Right cardiac atrium (tissue), 5 donors: ENCODE results near the gene PCDHA2. TPM values are rescaled to one million over a fixed set of nuclear protein-coding genes. Genes with fewer than 3 reads are reported as not detected.
A peak's percentile ranks its signal among the peaks of the same experiment; 100 is the strongest.
"Not testable (repeated sequence)": the region's sequence is repeated elsewhere in the genome, so short reads cannot be mapped to it uniquely, and the experiment has no call there.

Source experiments
- ATAC-seq, 2 donors: fragments of 200-7000 bp; cut with Tn5 transposase; one replicate each; pipeline versions ENCODE4 v1.8.0 to v1.9.1; 2020; ENCODE audit warnings: moderate library complexity in 2 of 2, mild to moderate bottlenecking in 1 of 2
- DNase-seq, 3 donors: peaks; one replicate each; pipeline ENCODE4 v3.0.0-alpha.2; 2020
- H3K27ac ChIP-seq: one replicate; pipeline ENCODE4 v1.5.1; 2013; ENCODE audit warnings: mild to moderate bottlenecking, low read length, control low read depth, moderate library complexity
- H3K27me3 ChIP-seq: one replicate; pipeline ENCODE4 v1.6.1; 2013; ENCODE audit not compliant: control insufficient read depth, insufficient read depth
- H3K4me1 ChIP-seq: one replicate; pipeline ENCODE4 v1.6.1; 2013; ENCODE audit warnings: low read length; ENCODE audit not compliant: control insufficient read depth, insufficient read depth
- H3K4me3 ChIP-seq: one replicate; pipeline ENCODE4 v1.5.1; 2013; ENCODE audit warnings: low read length, control low read depth
- H3K9me3 ChIP-seq: one replicate; pipeline ENCODE4 v1.6.1; 2013; ENCODE audit warnings: low read length; ENCODE audit not compliant: control insufficient read depth
- WGBS: extraction: QIAGEN DNeasy Blood & Tissue Kit; methylation state at CpG from one replicate; pipeline ENCODE4 v1.1.7; 2013; 5-methylcytosine and 5-hydroxymethylcytosine counted together
- intact Hi-C, 4 donors: fragments of 100-400 bp; cut with DNase I; formaldehyde crosslinking; loops; one replicate each; pipeline versions ENCODE4 v1.11.0 to v1.14.0; 2022 to 2023
- long read RNA-seq, 4 donors: library from polyadenylated mRNA; unstranded; transcript quantifications; one replicate each; pipeline ENCODE4 v2.0.0, GENCODE V29; 2020 to 2021
- polyA plus RNA-seq: library from polyadenylated mRNA; stranded (reverse); fragments of 200-250 nt; gene quantifications from one replicate; pipeline ENCODE4 v1.2.3, GENCODE V29; 2013
- total RNA-seq, 4 donors: library from RNA; stranded (reverse); fragmentation: NEBNext Ultra II Directional; extraction: Animal tissue kit (Norgen Biotek cat#: 25700); gene quantifications; one replicate each; pipeline ENCODE4 v1.2.1, GENCODE V29; 2021
- donor health status: healthy with polysubstance abuse.
- donor health status: DM: no; HTN: yes; CAD: no.
- donor health status: DM: no; HTN: no; CAD: no.
- donor health status: DM: no; HTN: yes; CAD: no; lungs with severe emphysema.
- donor health status: DM: yes; HTN: yes; CAD: no.

PCDHA2 gene
- under 1 TPM in 1 of 4 donors, not detected in 3; 0.08 TPM for total RNA-seq
- not detected for polyA plus RNA-seq
- long read RNA-seq, donor 1, result 0 reads
- long read RNA-seq, donor 2, result 0 reads
- long read RNA-seq, donor 3, partial matches to known transcripts, result 0 of 1 reads
- long read RNA-seq, donor 3, other reads (novel, unspliced or antisense), result 1 of 1 reads
- long read RNA-seq, donor 4, result 0 reads

GRCh38 chr5:140794595-140795258, at the start of gene PCDHA2:
Gene PCDHA2, plus strand, starts transcription at chr5:140794852.
- no peak within 1 kb of the TSS for H3K4me3 ChIP-seq
- ATAC-seq, result no peak
- DNase-seq, result no peak
- H3K4me1 ChIP-seq, result no peaks in the 10 kb centered on the region
- H3K9me3 ChIP-seq, result peaks cover 2% of the 10 kb centered on the region
- no peaks in the 10 kb centered on the region for H3K27me3 ChIP-seq
- 17% methylated on average over 27 of the region's 27 CpGs for WGBS
- intact Hi-C loops, result no loop called here
- H3K27ac ChIP-seq, result no peak within 1 kb of the TSS

- intact Hi-C loops, result no loop called here
- no peaks in the 10 kb centered on the region for H3K4me1 ChIP-seq
- no peak overlapping the region for H3K4me3 ChIP-seq
- H3K27ac ChIP-seq, result no peak overlapping the region
- ATAC-seq, result no peak
- no peaks in the 10 kb centered on the region for H3K27me3 ChIP-seq
- DNase-seq, result peak in 1 of 3 donors; percentile 27
- 72% methylated on average over 5 of the region's 5 CpGs for WGBS
- peaks cover 4% of the 10 kb centered on the region for H3K9me3 ChIP-seq
Observed at GRCh38 chr5:140753561-140753960, 41.1 kb upstream of the PCDHA2 start.

GRCh38 chr5:140764177-140764973, 30.3 kb upstream of the PCDHA2 start:
- Histone ChIP-seq H3K27ac (no peak overlapping the region), H3K4me3 (no peak overlapping the region), H3K4me1 (no peaks in the 10 kb centered on the region), H3K9me3 (peaks cover 10% of the 10 kb centered on the region), H3K27me3 (no peaks in the 10 kb centered on the region)
- DNase-seq, result no peak
- no peak for ATAC-seq
- 84% methylated on average over 2 of the region's 2 CpGs for whole genome bisulfite sequencing
- intact Hi-C loops, result no loop called here

GRCh38 chr5:140767444-140767843, 27.2 kb upstream of the PCDHA2 start:
- H3K9me3 ChIP-seq, result peaks cover 4% of the 10 kb centered on the region
- no peak overlapping the region for H3K4me3 ChIP-seq
- H3K27me3 ChIP-seq, result no peaks in the 10 kb centered on the region
- intact Hi-C loops, result no loop called here
- ATAC-seq (no peak), DNase-seq (no peak)
- H3K4me1 ChIP-seq, result no peaks in the 10 kb centered on the region
- WGBS, result 85% methylated on average over 4 of the region's 4 CpGs
- no peak overlapping the region for H3K27ac ChIP-seq

- H3K27me3 ChIP-seq, result no peaks in the 10 kb centered on the region
- no peaks in the 10 kb centered on the region for H3K4me1 ChIP-seq
- ATAC-seq (no peak), DNase-seq (no peak)
- no peak overlapping the region for H3K27ac ChIP-seq
- H3K9me3 ChIP-seq, result peaks cover 6% of the 10 kb centered on the region
- intact Hi-C loops, result no loop called here
- H3K4me3 ChIP-seq, result no peak overlapping the region
- WGBS, result 86% methylated on average over 1 of the region's 1 CpG
Observed at GRCh38 chr5:140780512-140780911, 14.1 kb upstream of the PCDHA2 start.

GRCh38 chr5:140785905-140786686, 8.6 kb upstream of the PCDHA2 start, which contains the start of gene PCDHA1:
Gene PCDHA1, plus strand, starts transcription at chr5:140786140.
- H3K27me3 ChIP-seq, result no peaks in the 10 kb centered on the region

GRCh38 chr5:140787422-140787821, 7.2 kb upstream of the PCDHA2 start:
- intact Hi-C loops, H3K27ac ChIP-seq, DNase-seq, H3K4me3 ChIP-seq, H3K27me3 ChIP-seq, ATAC-seq, H3K4me1 ChIP-seq: not testable (repeated sequence)
- peaks cover 14% of the 10 kb centered on the region for H3K9me3 ChIP-seq
- 31% methylated on average over 44 of the region's 44 CpGs for WGBS

More at GRCh38 chr5:140785905-140786686, 8.6 kb upstream of the PCDHA2 start, which contains the start of gene PCDHA1:
- DNase-seq (no peak), ATAC-seq (no peak)
- Histone ChIP-seq H3K9me3 (peaks cover 14% of the 10 kb centered on the region), H3K4me3 (no peak within 1 kb of the TSS), H3K27ac (no peak within 1 kb of the TSS), H3K4me1 (no peaks in the 10 kb centered on the region)
- intact Hi-C loops, result no loop called here
- 17% methylated on average over 29 of the region's 29 CpGs for WGBS

- WGBS, result 30% methylated on average over 70 of the region's 70 CpGs
- H3K9me3 ChIP-seq, result peaks cover 13% of the 10 kb centered on the region
- DNase-seq, result peak in 1 of 3 donors; percentile 52
- H3K27ac ChIP-seq, H3K4me1 ChIP-seq, intact Hi-C loops, H3K4me3 ChIP-seq, H3K27me3 ChIP-seq, ATAC-seq: not testable (repeated sequence)
Observed at GRCh38 chr5:140787849-140788504, 6.7 kb upstream of the PCDHA2 start.

- no peak overlapping the region for H3K27ac ChIP-seq
- H3K4me3 ChIP-seq, result no peak overlapping the region
- ATAC-seq, result no peak
- no peak for DNase-seq
- H3K4me1 ChIP-seq, result no peaks in the 10 kb centered on the region
- peaks cover 13% of the 10 kb centered on the region for H3K9me3 ChIP-seq
- 27% methylated on average over 2 of the region's 2 CpGs for WGBS
- H3K27me3 ChIP-seq, result no peaks in the 10 kb centered on the region
- intact Hi-C loops, result no loop called here
Observed at GRCh38 chr5:140791089-140791488, 3.6 kb upstream of the PCDHA2 start.

GRCh38 chr5:140795259-140795641, 598 bp downstream of the PCDHA2 start:
- DNase-seq (no peak), ATAC-seq (no peak)
- H3K4me3 ChIP-seq, result no peak overlapping the region
- no peaks in the 10 kb centered on the region for H3K27me3 ChIP-seq
- intact Hi-C loops, result no loop called here
- WGBS, result 19% methylated on average over 15 of the region's 15 CpGs
- no peak overlapping the region for H3K27ac ChIP-seq
- no peaks in the 10 kb centered on the region for H3K4me1 ChIP-seq
- H3K9me3 ChIP-seq, result peaks cover 2% of the 10 kb centered on the region
